GM19372 (cell line): ENCODE measurements around the gene RHBDL2.
"Not testable (repeated sequence)": the region's sequence is repeated elsewhere in the genome, so short reads cannot be mapped to it uniquely, and the experiment has no call there.

ENCODE experiments used
- ATAC-seq: cut with Tn5 transposase; IDR thresholded peaks from one replicate; pipeline ENCODE4 v1.9.1; 2021; ENCODE audit warnings: mild to moderate bottlenecking, low read depth, moderate library complexity; ENCODE audit not compliant: unreplicated experiment

Gene RHBDL2

GRCh38 chr1:38938722-38939260 lies 2.8 kb downstream of the RHBDL2 start:
- no peak for ATAC-seq

DNA sequence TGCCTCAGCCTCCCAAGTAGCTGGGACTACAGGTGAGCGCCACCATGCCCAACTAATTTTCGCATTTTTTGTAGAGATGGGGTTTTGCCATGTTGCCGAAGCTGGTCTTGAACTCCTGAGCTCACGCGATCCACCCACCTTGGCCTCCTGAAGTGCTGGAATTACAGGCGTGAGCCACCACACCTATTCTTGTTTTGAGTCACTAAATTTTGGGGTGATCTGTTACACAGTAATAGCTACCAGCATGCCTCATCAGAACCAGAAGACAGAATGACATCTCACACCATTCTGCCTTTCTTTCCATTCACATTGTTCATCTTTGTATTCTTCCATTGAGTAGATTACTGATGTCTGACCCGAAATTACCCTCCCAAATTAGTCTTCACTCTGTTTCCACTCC lies 9.1 kb downstream of the RHBDL2 start:
- no peak for ATAC-seq

DNA sequence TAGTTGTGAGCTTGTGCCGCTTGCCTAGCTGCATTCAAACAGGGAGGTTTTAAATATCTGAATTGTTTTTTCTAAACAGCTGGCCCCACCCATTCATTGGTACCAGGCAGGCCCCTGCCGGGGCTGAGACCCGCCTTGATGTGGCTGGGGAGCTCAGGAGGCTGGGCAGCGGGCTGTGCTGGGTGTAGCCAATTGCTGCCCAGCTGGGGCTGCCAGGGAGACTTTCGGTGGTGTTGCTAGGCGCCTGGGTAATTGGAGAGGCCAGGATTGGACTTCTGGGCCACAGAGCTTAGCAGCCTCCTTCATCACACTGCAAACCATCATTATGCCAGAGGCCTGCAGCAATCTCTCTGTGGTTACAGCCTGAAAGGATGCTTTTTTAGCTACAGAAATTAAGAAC lies 12.2 kb downstream of the RHBDL2 start:
- ATAC-seq = no peak

- no peak for ATAC-seq
Measured at GRCh38 chr1:38929054-38929453, 12.6 kb downstream of the RHBDL2 start.

- ATAC-seq = no peak
Measured at GRCh38 chr1:38926091-38926490, 15.5 kb downstream of the RHBDL2 start.

DNA sequence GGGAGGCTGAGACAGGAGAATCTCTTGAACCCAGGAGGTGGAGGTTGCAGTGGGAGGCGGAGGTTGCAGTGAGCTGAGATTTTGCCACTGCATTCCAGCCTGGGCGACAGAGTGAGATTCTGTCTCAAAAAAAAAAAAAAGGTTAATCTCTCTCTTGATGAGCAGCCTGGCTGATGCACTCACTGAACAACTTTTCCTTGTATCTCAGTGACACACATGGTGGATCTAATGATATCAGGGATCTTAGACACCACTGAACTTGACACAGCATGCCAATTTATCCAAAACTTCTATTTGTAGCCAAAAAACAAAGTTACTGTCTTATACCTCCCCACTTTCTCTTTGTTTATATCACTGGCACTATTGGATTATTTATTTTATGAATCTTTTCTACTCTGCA lies 16.2 kb downstream of the RHBDL2 start:
- ATAC-seq = no peak

DNA sequence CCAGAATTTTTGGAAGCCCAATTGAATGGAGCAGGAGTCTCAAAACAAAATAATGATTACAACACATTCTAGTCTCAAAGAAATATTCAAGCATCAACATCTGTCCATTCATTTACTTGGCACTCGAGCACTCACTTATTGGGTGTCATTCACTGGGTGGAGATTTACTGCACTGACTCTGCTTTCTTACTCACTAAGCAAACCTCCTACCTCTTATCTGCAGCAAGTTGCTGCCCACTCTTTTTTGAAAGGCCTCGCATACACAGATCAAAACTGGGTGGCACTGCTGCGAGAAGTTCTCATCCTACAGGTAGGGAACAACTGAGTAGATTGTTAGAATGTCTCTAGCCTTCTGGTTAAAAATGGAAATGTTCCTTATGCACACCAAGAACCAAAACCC lies 18.0 kb downstream of the RHBDL2 start:
- ATAC-seq = no peak

DNA sequence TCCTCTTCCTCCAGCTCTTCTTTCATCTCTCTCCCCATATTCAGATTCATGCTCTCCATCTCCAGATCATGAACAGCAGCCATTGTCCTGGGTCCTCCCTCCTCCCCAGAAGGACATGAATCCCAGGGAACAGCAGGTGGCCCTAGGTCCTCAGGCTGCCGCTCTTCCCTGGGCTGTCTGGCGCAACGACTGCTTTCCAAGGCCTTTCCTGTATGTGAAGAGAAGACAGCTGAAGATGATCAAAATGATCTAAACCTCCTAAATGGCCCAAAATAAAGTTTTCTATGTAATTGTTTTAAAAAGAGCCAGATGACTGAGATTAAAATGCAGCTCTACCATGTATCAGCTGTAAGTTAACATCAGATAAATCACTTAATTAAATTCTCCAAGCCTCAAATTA lies 22.5 kb downstream of the RHBDL2 start:
- ATAC-seq = no peak

DNA sequence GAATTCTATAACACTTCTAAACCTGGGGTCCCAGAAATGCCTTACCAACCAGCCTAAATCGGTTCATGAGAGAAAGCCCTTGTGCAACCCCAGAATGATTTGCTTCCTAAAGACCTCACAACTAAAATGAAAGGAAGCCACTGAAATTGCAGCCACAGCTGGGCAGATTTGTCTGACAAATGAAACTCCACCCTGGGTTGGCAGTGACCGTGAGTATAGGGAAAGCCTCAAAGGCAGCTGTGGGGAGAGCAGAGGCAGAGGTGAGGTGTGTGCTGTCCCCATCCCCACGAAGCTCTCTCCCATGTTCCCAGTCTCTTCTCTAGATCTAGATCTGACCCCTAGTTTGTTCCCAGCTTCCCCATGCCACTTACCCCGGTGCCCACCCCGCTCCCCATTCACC lies 23.1 kb downstream of the RHBDL2 start:
- no peak for ATAC-seq

DNA sequence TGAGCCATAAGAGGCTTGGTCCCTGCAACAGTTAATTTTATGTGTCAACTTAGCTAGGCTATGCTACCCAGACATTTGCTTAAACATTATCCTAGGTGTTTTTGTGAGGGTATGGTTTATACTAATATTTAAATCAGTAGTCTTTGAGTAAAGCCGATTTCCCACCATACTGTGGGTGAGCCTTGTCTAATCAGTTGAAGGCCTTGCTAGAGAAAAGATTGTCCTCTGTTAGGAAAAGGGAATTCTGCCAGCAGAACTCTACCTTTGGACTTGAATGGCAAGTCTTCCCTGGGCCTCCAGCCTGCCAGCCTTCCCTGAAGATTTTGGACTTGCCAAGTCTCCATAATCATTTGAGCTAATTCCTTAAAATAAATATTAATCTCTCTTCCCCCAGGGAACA lies 23.9 kb downstream of the RHBDL2 start:
- ATAC-seq = no peak

- ATAC-seq = no peak
Measured at GRCh38 chr1:38917337-38917736, 24.3 kb downstream of the RHBDL2 start.

DNA sequence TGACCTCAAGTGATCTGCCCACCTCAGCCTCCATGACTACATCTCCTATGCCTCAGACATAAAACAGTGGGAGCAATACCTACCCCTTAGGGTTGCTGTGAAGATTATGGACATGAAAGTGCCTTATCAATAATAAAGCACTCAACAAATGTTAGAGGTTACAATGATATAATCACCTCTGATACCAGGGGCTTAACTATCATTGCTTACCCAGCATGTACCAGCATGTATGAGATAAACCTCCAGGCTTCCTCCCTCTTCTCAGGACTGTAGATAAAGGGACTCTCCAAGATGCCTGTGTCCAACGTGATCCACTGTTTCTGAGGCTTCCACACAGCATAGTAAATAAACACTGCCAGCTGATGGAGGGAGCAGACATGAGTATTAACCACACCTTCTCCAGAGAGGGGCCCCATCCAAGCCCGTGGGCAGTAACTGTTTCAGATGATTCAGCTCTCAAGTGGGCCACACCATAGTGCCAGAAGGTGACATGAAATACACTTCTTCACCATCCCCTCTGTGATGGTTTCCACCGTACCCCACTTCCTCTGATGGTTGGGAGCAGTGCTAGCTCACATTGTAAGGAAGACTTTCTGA lies 26.2 kb downstream of the RHBDL2 start:
- no peak for ATAC-seq

GRCh38 chr1:38914908-38915307 lies 26.7 kb downstream of the RHBDL2 start:
- not testable (repeated sequence) for ATAC-seq

- no peak for ATAC-seq
Measured at GRCh38 chr1:38908821-38909220, 32.8 kb downstream of the RHBDL2 start.

DNA sequence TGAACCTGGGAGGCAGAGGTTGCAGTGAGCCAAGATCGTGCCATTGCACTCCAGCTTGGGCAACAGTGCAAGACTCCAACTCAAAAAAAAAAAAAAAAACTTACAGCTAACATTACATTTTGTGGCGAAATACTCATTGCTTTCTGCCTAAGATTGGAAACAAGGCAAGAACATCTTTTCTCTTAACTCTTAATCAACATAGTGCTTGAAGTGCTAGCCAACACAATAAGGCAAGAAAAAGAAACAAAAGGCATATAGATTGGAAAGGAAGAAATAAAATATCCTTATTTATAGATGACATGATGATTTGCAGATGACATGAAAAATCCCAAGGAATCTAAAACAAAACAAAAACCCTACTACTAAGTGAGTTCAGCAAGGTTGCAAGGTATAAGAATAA lies 35.6 kb downstream of the RHBDL2 start:
- ATAC-seq = no peak

- ATAC-seq = no peak
Measured at GRCh38 chr1:38899560-38899959, 42.1 kb downstream of the RHBDL2 start.

- ATAC-seq = no peak
Measured at GRCh38 chr1:38898653-38899230, 42.9 kb downstream of the RHBDL2 start.

- no peak for ATAC-seq
Measured at GRCh38 chr1:38896169-38896568, 45.5 kb downstream of the RHBDL2 start.

- no peak for ATAC-seq
Measured at GRCh38 chr1:38892976-38893375, 48.7 kb downstream of the RHBDL2 start.

- no peak for ATAC-seq
Measured at GRCh38 chr1:38891753-38892152, 49.9 kb downstream of the RHBDL2 start.

GRCh38 chr1:38889589-38889988 lies 52.0 kb downstream of the RHBDL2 start:
- ATAC-seq = no peak
